Diencephalon (tissue), 1 donor: ENCODE results near the gene IWS1. TPM values are rescaled to one million over a fixed set of nuclear protein-coding genes. Genes with fewer than 3 reads are reported as not detected.

Experiments
- small RNA-seq: library from RNA; depleted of rRNA; stranded (forward); fragments of <200 nt; gene quantifications from one replicate; pipeline ENCODE3, GENCODE V24; 2014
- total RNA-seq: library from RNA; depleted of rRNA; stranded (reverse); fragments of >200 nt; gene quantifications from one replicate; pipeline ENCODE4 v1.2.3, GENCODE V29; 2014

IWS1 gene
- total RNA-seq = 40.4 TPM

DNA sequence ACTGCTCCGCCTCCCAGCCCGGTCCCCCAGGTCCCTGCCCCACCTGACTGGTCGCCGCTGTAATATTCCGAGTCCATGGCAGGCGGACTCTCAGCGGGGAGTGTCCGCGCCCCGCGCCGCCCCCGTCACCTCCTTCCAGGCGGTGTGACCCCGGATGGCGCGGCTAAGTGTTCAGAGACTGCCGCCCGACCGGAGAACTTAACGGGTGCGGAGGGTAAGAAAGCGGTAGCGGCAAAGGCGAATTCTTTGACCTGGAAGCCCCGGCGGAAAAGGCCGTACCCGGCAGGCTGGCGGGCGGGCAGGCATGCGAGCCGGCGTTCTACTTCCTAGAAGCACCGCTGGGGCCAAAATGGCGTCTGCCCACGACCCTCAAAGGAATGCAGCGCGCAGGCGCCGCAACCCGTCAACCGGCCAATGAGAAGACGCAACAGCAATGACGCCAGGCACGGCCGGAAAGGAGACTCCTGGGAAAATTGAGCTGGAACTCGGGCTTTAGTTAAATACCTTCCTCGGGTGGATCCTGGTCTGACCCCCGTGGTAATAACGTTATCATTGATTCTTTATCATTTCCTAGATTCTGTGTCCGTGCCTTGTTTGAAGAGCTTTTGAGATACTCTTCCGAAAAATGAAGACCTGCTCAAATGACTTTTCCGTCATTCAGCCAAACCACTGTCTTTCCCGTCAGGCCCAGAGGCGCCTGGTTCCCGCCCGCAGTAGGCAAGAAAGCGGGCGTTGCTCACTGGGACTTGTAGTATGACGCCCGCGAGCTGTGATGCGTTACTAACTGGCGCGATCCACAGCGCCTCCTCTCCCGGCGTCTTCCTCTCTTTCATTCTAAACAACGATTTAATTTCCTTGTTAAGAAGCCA lies at the start of gene IWS1:
IWS1 (minus strand) TSS at position 358 of the 869 bp plus-strand sequence; CDS start at position 77, 281 bp downstream.

GRCh38 chr2:127535422-127535901 lies 9.2 kb upstream of the IWS1 start, which contains the start of gene MYO7B:
TSS of gene MYO7B (plus strand) at chr2:127535683. CDS start at chr2:127559723, 24,040 bp downstream.

Small RNAs within 50 kb of the gene (small RNA-seq; reads per million reads assigned to genes)
- gene RNU4-48P = not detected

Other genes with a start within 250 kb of the IWS1 start
- 41.3 TPM for gene ERCC3, start 232.3 kb downstream of the IWS1 start, total RNA-seq
- 57.4 TPM for gene MAP3K2, start 138.5 kb downstream of the IWS1 start, total RNA-seq
- 0.92 TPM for gene PROC, start 108.1 kb downstream of the IWS1 start, total RNA-seq
- under 0.01 TPM for gene MYO7B, start 9.2 kb upstream of the IWS1 start, total RNA-seq
- 28.6 TPM for gene GPR17, start 119.7 kb upstream of the IWS1 start, total RNA-seq
- gene LIMS2, start 149.0 kb upstream of the IWS1 start, total RNA-seq = 4.4 TPM
- 7.6 TPM for gene SFT2D3, start 175.0 kb upstream of the IWS1 start, total RNA-seq